Right lobe of liver (tissue), 6 donors: ENCODE data around the gene PRKCA. TPM values are rescaled to one million over a fixed set of nuclear protein-coding genes. Genes with fewer than 3 reads are reported as not detected.

ENCODE experiments used
- ATAC-seq, 4 donors: fragments of 200-7000 bp; cut with Tn5 transposase; one replicate each; pipeline ENCODE4 v1.9.1; 2020; ENCODE audit warnings: mild to moderate bottlenecking in 4 of 4, moderate library complexity in 4 of 4
- DNase-seq, 3 donors: peaks; one replicate each; pipeline ENCODE4 v3.0.0-alpha.2; 2020
- H3K27ac ChIP-seq, 3 donors: fragments of 200-600 bp; one replicate each; pipeline ENCODE4 v1.8.0; 2022
- H3K27me3 ChIP-seq, 2 donors: fragments of 200-600 bp; one replicate each; pipeline ENCODE4 v1.8.0; 2022
- H3K36me3 ChIP-seq, 4 donors: fragments of 200-600 bp; sonication (generic) in 1 of 4; one replicate each; pipeline versions ENCODE4 v1.5.1 to v1.8.0; 2017 to 2022; ENCODE audit warnings: control low read depth in 1 of 4
- H3K4me1 ChIP-seq, 4 donors: fragments of 200-600 bp; sonication (generic) in 1 of 4; one replicate each; pipeline versions ENCODE4 v1.5.1 to v1.8.0; 2017 to 2022; ENCODE audit warnings: control low read depth in 1 of 4
- H3K4me3 ChIP-seq, 3 donors: fragments of 200-600 bp; one replicate each; pipeline ENCODE4 v1.8.0; 2022
- H3K9me3 ChIP-seq, 4 donors: fragments of 200-600 bp; sonication (generic) in 1 of 4; one replicate each; pipeline versions ENCODE4 v1.5.1 to v1.8.0; 2017 to 2022; ENCODE audit warnings: control low read depth in 1 of 4
- POLR2A ChIP-seq: fragments of 450-650 bp; IDR thresholded peaks from one replicate; pipeline ENCODE4 v1.6.1; 2017; ENCODE audit warnings: antibody characterized with exemption, mild to moderate bottlenecking
- WGBS: methylation state at CpG from one replicate; pipeline ENCODE4 v1.1.6; 2018; ENCODE audit warnings: low coverage, low lambda C conversion rate; ENCODE audit not compliant: insufficient coverage; ENCODE audit errors: missing lambda C conversion rate; 5-methylcytosine and 5-hydroxymethylcytosine counted together
- intact Hi-C, 2 donors: fragments of 100-400 bp; cut with DNase I; formaldehyde crosslinking; loops; one replicate each; pipeline versions ENCODE4 v1.11.2 to v1.14.1; 2022
- total RNA-seq, 6 experiments: library from RNA; depleted of rRNA in 2 of 6; stranded (reverse); fragments of >200 nt in 2 of 6; fragmentation: NEBNext Ultra II Directional in 3 of 6; extraction: Animal tissue kit (Norgen Biotek cat#: 25700) in 3 of 6; gene quantifications; one replicate each; pipeline versions ENCODE4 v1.1.0 to v1.2.4, GENCODE V29; 2016 to 2023
- TF ChIP-seq, protein P1 (sequence below), 4 donors: fragments of 200-600 bp in 3 of 4; fragments of 450-650 bp in 1 of 4; IDR thresholded peaks; one replicate each; pipeline versions ENCODE4 v1.5.1 to v1.8.0; 2016 to 2022; ENCODE audit warnings: antibody characterized with exemption in 4 of 4, mild to moderate bottlenecking in 2 of 4
- donor health status: DM: no; HTN: yes; CAD: no.
- donor health status: DM: no; HTN: no; CAD: no.
- donor health status: DM: no; HTN: no; CAD: no.
- donor health status: DM: no; HTN: yes; CAD: no.
- donor health status: DM: no; HTN: yes; CAD: no.

PRKCA gene
- total RNA-seq, 6 experiments from 2014 or later = 11.7 to 23.0 (median 18.7) TPM

DNA sequence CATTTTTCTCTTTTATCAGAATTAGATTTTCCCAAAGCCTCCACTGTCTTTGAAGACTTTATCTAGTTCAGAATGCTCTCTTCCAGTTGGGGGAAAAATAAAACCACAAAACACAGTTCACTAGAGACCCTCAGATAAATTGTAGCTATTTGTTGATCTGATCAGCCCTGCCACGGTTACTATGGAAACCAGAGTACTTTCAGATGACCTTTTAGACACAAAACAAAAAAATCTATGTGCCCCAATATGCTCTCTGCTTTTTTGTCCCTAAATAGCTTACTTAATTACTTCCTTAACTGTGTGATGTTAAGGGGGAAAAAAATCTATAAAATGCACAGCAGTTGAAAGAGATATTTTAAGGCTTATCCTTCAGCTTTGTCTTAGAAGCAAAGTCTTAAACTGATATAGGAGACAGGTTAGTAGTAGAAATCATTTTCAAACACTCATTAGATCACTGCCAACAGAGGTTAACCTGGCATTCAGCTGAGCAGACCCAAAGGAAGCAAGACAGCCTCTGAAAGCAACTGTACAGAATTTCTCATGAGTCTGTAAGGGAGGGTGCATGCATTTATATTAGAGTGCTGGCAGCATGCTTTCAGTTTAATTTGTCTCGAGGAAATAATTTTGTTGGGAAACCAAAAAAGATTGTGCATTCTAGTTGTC, 402.6 kb downstream of the PRKCA start:
- ATAC-seq (no peak), DNase-seq (no peak)
- WGBS = 81% methylated on average over 2 of the region's 2 CpGs
- no peaks in the 10 kb centered on the region for H3K9me3 ChIP-seq
- no peaks in the 10 kb centered on the region for H3K27me3 ChIP-seq
- intact Hi-C loops = no loop called here
- no peak overlapping the region for H3K27ac ChIP-seq
- H3K36me3 ChIP-seq = no peaks in the 10 kb centered on the region
- no peak overlapping the region for H3K4me3 ChIP-seq
- H3K4me1 ChIP-seq = no peaks in the 10 kb centered on the region
- TF ChIP-seq POLR2A = no peak
- TF ChIP-seq, protein P1, sequence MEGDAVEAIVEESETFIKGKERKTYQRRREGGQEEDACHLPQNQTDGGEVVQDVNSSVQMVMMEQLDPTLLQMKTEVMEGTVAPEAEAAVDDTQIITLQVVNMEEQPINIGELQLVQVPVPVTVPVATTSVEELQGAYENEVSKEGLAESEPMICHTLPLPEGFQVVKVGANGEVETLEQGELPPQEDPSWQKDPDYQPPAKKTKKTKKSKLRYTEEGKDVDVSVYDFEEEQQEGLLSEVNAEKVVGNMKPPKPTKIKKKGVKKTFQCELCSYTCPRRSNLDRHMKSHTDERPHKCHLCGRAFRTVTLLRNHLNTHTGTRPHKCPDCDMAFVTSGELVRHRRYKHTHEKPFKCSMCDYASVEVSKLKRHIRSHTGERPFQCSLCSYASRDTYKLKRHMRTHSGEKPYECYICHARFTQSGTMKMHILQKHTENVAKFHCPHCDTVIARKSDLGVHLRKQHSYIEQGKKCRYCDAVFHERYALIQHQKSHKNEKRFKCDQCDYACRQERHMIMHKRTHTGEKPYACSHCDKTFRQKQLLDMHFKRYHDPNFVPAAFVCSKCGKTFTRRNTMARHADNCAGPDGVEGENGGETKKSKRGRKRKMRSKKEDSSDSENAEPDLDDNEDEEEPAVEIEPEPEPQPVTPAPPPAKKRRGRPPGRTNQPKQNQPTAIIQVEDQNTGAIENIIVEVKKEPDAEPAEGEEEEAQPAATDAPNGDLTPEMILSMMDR (IDR thresholded peaks at IDR 0.05) = no peak

DNA sequence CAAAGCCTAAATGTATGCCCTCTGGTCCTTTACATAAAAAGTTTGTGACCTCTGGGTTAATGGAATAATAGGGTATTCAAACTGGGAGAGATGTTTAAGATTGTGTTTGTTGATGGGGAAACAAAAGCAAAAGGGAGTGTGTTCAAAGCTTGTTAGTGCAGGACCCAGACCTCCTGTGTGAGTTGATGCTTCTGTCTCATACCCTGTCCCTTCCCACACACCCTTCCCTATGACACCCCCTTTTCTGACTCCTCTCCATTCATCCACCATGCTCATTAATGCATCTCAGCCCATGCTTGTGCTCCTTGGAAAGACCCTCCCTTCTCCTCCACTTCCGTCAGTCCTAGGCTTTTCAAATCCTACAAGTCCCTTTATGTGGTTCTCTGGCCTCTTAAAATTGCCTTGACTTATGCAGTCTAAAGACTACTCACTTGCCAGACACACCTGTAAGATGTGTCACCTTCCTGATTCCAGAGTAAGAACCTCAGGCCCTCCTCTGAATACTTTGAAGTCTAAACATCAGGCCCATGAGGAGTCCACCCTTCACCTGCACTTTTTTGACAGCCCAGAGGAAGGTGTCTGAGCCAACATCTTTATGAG, 404.5 kb downstream of the PRKCA start:
- Histone ChIP-seq H3K9me3 (no peaks in the 10 kb centered on the region), H3K4me3 (no peak overlapping the region), H3K27me3 (no peaks in the 10 kb centered on the region), H3K36me3 (no peaks in the 10 kb centered on the region), H3K4me1 (no peaks in the 10 kb centered on the region), H3K27ac (no peak overlapping the region)
- WGBS = 100% methylated on average over 1 of the region's 1 CpG
- no peak for ATAC-seq
- TF ChIP-seq, protein P1 (IDR thresholded peaks at IDR 0.05) = no peak
- no peak for TF ChIP-seq POLR2A
- intact Hi-C loops = no loop called here
- DNase-seq = no peak

DNA sequence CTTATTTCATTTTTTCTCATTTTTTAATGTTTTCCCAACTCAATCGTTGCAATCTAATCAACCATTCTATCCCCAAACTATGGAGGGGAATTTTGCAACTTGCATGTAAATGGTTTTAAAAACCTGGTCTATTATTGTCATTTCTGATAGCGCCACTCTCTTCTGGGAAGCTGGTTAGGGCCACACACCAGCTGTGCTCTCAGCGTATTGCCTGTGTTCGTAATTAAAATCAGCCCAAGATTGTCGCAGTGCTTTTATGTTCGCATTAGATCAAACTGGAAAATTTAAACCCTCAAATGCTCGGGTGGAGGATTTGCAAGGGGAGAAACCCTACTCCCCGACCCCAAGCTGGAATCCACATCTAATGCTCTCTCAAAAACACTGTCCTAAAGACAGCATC, 409.0 kb downstream of the PRKCA start:
- no peaks in the 10 kb centered on the region for H3K36me3 ChIP-seq
- H3K9me3 ChIP-seq = no peaks in the 10 kb centered on the region
- no peak overlapping the region for H3K4me3 ChIP-seq
- DNase-seq (no peak), ATAC-seq (no peak)
- no peaks in the 10 kb centered on the region for H3K4me1 ChIP-seq
- TF ChIP-seq, protein P1 (IDR thresholded peaks at IDR 0.05) = no peak
- no peak for TF ChIP-seq POLR2A
- no peak overlapping the region for H3K27ac ChIP-seq
- 87% methylated on average over 8 of the region's 8 CpGs for WGBS
- H3K27me3 ChIP-seq = no peaks in the 10 kb centered on the region
- intact Hi-C loops = loop anchor here in 1 of 2 donors (10.0 kb wide), 1 partner anchor 193 kb away; no protein-coding TSS in a partner anchor

DNA sequence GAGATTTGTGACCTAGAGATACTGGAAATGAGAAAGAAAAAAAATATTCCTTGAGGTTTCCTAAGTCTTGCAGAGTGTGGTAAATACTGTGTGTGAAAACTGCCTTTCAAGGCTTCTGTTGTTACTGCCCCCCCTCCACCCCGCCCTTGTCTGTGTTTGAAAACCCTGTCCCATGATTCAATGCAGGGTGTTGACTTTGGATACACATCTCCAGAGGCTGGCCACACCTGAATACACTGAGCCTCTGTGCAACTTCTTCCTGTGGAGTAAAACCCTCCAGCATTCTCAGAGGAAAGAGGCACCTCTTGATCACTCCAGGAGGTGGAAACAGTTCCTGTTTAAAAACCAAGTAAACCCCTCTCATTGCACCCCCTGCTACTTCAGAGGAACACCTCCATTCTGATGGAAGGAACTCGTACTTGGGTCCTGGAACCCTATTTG, 409.5 kb downstream of the PRKCA start:
- ATAC-seq (peak in 2 of 4 donors; percentile 43 to 57), DNase-seq (no peak)
- Histone ChIP-seq H3K9me3 (no peaks in the 10 kb centered on the region), H3K4me3 (no peak overlapping the region), H3K36me3 (no peaks in the 10 kb centered on the region), H3K4me1 (no peaks in the 10 kb centered on the region), H3K27ac (no peak overlapping the region), H3K27me3 (no peaks in the 10 kb centered on the region)
- 67% methylated on average over 1 of the region's 2 CpGs for WGBS
- TF ChIP-seq, protein P1 (IDR thresholded peaks at IDR 0.05) = no peak
- no peak for TF ChIP-seq POLR2A
- intact Hi-C loops = loop anchor here in 1 of 2 donors (10.0 kb wide), 1 partner anchor 193 kb away; no protein-coding TSS in a partner anchor
